ENCODE measurements around the gene STAM2. TPM values are rescaled to one million over a fixed set of nuclear protein-coding genes. Genes with fewer than 3 reads are reported as not detected.

Gene STAM2
- total RNA-seq, 1 donor from 2014 or later: 16.0 TPM

DNA sequence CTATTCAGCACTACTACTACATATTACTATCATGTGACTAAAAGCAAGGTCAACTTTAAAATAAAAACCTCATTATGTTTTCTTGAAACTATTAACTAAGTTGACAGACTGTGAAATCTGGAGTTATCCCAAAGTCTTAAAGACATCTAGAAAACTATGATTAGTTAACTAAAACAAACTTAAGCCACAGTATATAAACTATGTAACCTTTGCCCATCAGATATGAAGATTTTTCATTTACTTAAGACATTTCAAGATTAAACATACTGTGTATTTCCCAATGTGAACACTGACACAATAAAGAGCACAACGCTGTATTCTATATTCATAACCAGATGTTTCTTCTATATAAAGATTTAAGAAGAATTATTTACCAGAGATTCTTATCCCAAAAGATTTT lies 43.3 kb downstream of the STAM2 start:
- Mint-ChIP-seq H3K36me3 (ENCODE audit: low read depth) (peaks cover 5% of the 10 kb centered on the region), H3K4me1 (no peaks in the 10 kb centered on the region), H3K4me3 (no peak overlapping the region), H3K9me3 (no peaks in the 10 kb centered on the region), H3K27me3 (ENCODE audit: low read depth) (no peaks in the 10 kb centered on the region), H3K27ac (ENCODE audit: unreplicated experiment) (no peak overlapping the region)
- no peak for TF ChIP-seq CTCF (conservative IDR thresholded peaks at IDR 0.05)
- DNase-seq (ENCODE audit: low read depth, low spot score): no peak

DNA sequence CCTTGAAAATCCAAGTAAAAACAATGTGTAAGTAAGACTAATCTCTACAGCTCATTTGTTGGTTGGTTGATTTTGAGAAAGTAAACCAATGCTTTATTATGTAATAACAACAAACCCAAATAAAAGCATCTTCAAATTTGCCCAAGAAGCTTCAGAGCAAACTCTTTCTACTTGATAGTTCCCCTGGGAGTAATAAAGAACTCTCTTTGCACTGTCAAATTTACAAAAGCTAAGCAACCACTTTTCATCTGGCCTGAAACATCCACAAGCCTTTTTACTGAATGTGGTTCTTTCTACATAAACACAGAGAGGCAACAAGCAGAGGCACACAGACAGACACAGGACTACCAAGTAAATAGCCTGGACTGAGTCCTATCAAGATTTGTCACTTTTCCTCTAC lies 47.9 kb downstream of the STAM2 start:
- Mint-ChIP-seq H3K36me3 (ENCODE audit: low read depth) (peaks cover 4% of the 10 kb centered on the region), H3K9me3 (no peaks in the 10 kb centered on the region), H3K27ac (ENCODE audit: unreplicated experiment) (no peak overlapping the region), H3K27me3 (ENCODE audit: low read depth) (no peaks in the 10 kb centered on the region), H3K4me1 (no peaks in the 10 kb centered on the region), H3K4me3 (no peak overlapping the region)
- TF ChIP-seq CTCF (conservative IDR thresholded peaks at IDR 0.05): no peak
- DNase-seq (ENCODE audit: low read depth, low spot score): no peak

DNA sequence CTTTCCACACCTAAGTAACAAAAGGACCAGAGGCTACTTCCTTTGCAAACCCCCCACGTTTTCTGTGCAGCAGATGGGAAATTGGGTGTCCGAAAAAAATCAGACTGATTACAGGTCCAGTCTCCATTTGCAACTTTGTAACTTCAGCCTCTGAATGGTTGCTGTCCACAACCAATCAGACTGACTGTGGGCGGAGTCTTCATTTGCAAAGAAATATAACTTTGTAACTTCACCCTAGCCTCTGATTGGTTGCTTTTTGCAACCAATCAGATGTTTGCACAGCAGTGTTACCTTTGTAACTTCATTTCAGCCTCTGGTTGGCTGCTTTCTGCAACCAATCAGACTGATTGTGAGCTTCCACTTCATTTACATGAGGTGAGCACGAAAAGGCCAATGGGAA lies 48.9 kb downstream of the STAM2 start:
- no peaks in the 10 kb centered on the region for H3K27me3 Mint-ChIP-seq (ENCODE audit: low read depth)
- DNase-seq (ENCODE audit: low read depth, low spot score): no peak
- no peaks in the 10 kb centered on the region for H3K4me1 Mint-ChIP-seq
- H3K4me3 Mint-ChIP-seq: no peak overlapping the region
- peaks cover 2% of the 10 kb centered on the region for H3K36me3 Mint-ChIP-seq (ENCODE audit: low read depth)
- H3K27ac Mint-ChIP-seq (ENCODE audit: unreplicated experiment): no peak overlapping the region
- TF ChIP-seq CTCF (conservative IDR thresholded peaks at IDR 0.05): no peak
- no peaks in the 10 kb centered on the region for H3K9me3 Mint-ChIP-seq

DNA sequence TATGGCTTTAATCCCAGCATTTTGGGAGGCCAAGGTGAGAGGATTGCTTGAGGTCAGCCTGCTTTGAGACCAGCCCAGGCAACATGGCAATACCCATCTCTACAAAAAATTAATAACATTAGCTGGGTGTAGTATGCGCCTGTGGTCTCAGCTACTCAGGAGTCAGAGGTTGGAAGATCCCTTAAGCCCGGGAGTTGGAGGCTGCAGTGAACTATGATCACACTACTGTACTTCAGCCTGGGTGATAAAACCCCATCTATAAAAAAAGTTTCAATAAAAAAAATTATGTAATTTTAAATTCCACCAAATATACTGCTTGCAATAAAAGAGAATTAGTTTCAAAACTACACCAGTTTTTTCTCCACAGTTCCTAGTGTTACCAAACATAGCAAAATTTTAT lies 53.4 kb downstream of the STAM2 start:
- Mint-ChIP-seq H3K27ac (ENCODE audit: unreplicated experiment) (no peak overlapping the region), H3K9me3 (no peaks in the 10 kb centered on the region), H3K36me3 (ENCODE audit: low read depth) (peaks cover 2% of the 10 kb centered on the region), H3K27me3 (ENCODE audit: low read depth) (no peaks in the 10 kb centered on the region), H3K4me1 (no peaks in the 10 kb centered on the region), H3K4me3 (no peak overlapping the region)
- DNase-seq (ENCODE audit: low read depth, low spot score): no peak
- TF ChIP-seq CTCF (conservative IDR thresholded peaks at IDR 0.05): no peak

- H3K36me3 Mint-ChIP-seq (ENCODE audit: low read depth): no peaks in the 10 kb centered on the region
- DNase-seq (ENCODE audit: low read depth, low spot score): no peak
- no peaks in the 10 kb centered on the region for H3K4me1 Mint-ChIP-seq
- H3K9me3 Mint-ChIP-seq: no peaks in the 10 kb centered on the region
- no peak overlapping the region for H3K27ac Mint-ChIP-seq (ENCODE audit: unreplicated experiment)
- TF ChIP-seq CTCF (conservative IDR thresholded peaks at IDR 0.05): no peak
- H3K27me3 Mint-ChIP-seq (ENCODE audit: low read depth): no peaks in the 10 kb centered on the region
- no peak overlapping the region for H3K4me3 Mint-ChIP-seq
These were observed 55.1 kb downstream of the STAM2 start for GRCh38 chr2:152120430-152120829.

DNA sequence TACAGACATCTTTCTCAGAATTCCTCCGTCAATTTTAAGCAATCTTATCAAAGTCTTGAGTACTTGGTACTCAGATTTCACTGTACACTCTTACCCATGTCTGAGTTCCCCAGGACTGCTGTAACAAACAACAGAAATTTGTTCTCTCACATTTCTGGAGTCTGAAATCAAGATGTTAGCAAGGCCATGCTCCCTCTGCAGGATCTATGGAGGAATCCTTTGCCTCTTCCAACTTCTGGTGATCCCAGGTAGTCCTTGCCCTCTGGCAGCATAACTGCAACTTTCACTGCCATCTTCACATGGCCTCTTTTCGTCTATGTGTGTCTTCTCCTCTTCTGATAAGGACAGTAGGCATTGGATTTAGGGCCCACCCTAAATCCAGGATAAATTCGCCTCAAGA lies 59.6 kb downstream of the STAM2 start:
- no peak overlapping the region for H3K4me3 Mint-ChIP-seq
- no peaks in the 10 kb centered on the region for H3K9me3 Mint-ChIP-seq
- no peaks in the 10 kb centered on the region for H3K36me3 Mint-ChIP-seq (ENCODE audit: low read depth)
- no peaks in the 10 kb centered on the region for H3K27me3 Mint-ChIP-seq (ENCODE audit: low read depth)
- no peaks in the 10 kb centered on the region for H3K4me1 Mint-ChIP-seq
- no peak for TF ChIP-seq CTCF (conservative IDR thresholded peaks at IDR 0.05)
- DNase-seq (ENCODE audit: low read depth, low spot score): no peak
- H3K27ac Mint-ChIP-seq (ENCODE audit: unreplicated experiment): no peak overlapping the region

Data from neural crest cell (in vitro differentiated cells).